Neural cell (in vitro differentiated cells): Measurements from ENCODE around the gene SH3RF1.

Experiments used
- CTCF ChIP-seq: fragments of 450-650 bp; IDR thresholded peaks from 2 replicates; pipeline ENCODE4 v1.5.1; 2014; ENCODE audit warnings: antibody characterized with exemption, mild to moderate bottlenecking, moderate library complexity; ENCODE audit not compliant: poor library complexity, severe bottlenecking
- EP300 ChIP-seq: fragments of 450-650 bp; conservative IDR thresholded peaks from 2 replicates; pipeline ENCODE4 v1.6.1; 2014; ENCODE audit warnings: antibody characterized with exemption, mild to moderate bottlenecking, moderate library complexity; ENCODE audit not compliant: poor library complexity, severe bottlenecking
- EZH2 ChIP-seq: fragments of 200-600, 300-800 bp; shearing (Covaris generic), sonication (generic); IDR thresholded peaks from 2 replicates; pipeline ENCODE4 v1.6.1; 2014; ENCODE audit warnings: antibody characterized with exemption, low read length, borderline replicate concordance, mild to moderate bottlenecking; ENCODE audit not compliant: insufficient read depth, poor library complexity, severe bottlenecking
- MXI1 ChIP-seq: fragments of 450-650 bp; conservative IDR thresholded peaks from 2 replicates; pipeline ENCODE4 v1.6.1; 2014; ENCODE audit warnings: antibody characterized with exemption, mild to moderate bottlenecking; ENCODE audit not compliant: poor library complexity, severe bottlenecking
- POLR2AphosphoS5 ChIP-seq: IDR thresholded peaks from 2 replicates; pipeline ENCODE4 v1.6.1; 2012
- RAD21 ChIP-seq: fragments of 450-650 bp; conservative IDR thresholded peaks from 2 replicates; pipeline ENCODE4 v1.6.1; 2014; ENCODE audit warnings: antibody characterized with exemption, mild to moderate bottlenecking, moderate library complexity
- REST ChIP-seq: IDR thresholded peaks from 2 replicates; pipeline ENCODE4 v1.6.1; 2012; ENCODE audit warnings: borderline replicate concordance
- SMC3 ChIP-seq: fragments of 450-650 bp; conservative IDR thresholded peaks from 2 replicates; pipeline ENCODE4 v1.6.1; 2014; ENCODE audit warnings: antibody characterized with exemption, mild to moderate bottlenecking, moderate library complexity; ENCODE audit not compliant: poor library complexity
- TAF1 ChIP-seq: IDR thresholded peaks from 2 replicates; pipeline ENCODE4 v1.6.1; 2012; ENCODE audit warnings: low read depth

GRCh38 chr4:169059306-169060211 lies 211.2 kb downstream of the SH3RF1 start:
- TF ChIP-seq MXI1, result no peak
- no peak for TF ChIP-seq CTCF
- no peak for TF ChIP-seq EP300
- TF ChIP-seq REST, result no peak
- no peak for TF ChIP-seq EZH2
- TF ChIP-seq TAF1, result no peak
- no peak for TF ChIP-seq POLR2AphosphoS5
- TF ChIP-seq SMC3, result no peak
- TF ChIP-seq RAD21, result no peak
